IPS DF 6.9 (cell line): ENCODE measurements around the gene MTA1.

Experiments
- DNase-seq: peaks from one replicate; pipeline ENCODE4 v3.0.0-alpha.2; 2013; ENCODE audit warnings: low read depth, low spot score
- H3K27ac ChIP-seq: one replicate; pipeline ENCODE4 v1.5.1; 2013; ENCODE audit warnings: low read length, control low read depth
- H3K27me3 ChIP-seq: 2 replicates; pipeline ENCODE4 v1.6.1; 2013; ENCODE audit warnings: mild to moderate bottlenecking, low read length; ENCODE audit not compliant: control insufficient read depth, insufficient read depth
- H3K36me3 ChIP-seq: 2 replicates; pipeline ENCODE4 v1.6.1; 2013; ENCODE audit warnings: low read length; ENCODE audit not compliant: control insufficient read depth, insufficient read depth
- H3K4me1 ChIP-seq: 2 replicates; pipeline ENCODE4 v1.6.1; 2013; ENCODE audit warnings: low read length; ENCODE audit not compliant: control insufficient read depth, insufficient read depth
- H3K4me3 ChIP-seq: 2 replicates; pipeline ENCODE4 v1.5.1; 2013; ENCODE audit warnings: mild to moderate bottlenecking, low read length
- H3K9me3 ChIP-seq: 2 replicates; pipeline ENCODE4 v1.6.1; 2013; ENCODE audit warnings: low read length, inconsistent platforms; ENCODE audit not compliant: control insufficient read depth, insufficient read depth
- WGBS: extraction: QIAGEN DNeasy Blood & Tissue Kit; methylation state at CpG from one replicate; pipeline ENCODE4 v1.1.7; 2013; ENCODE audit warnings: mixed read lengths, missing lambda C conversion rate; ENCODE audit not compliant: insufficient read length, insufficient coverage; 5-methylcytosine and 5-hydroxymethylcytosine counted together

Gene MTA1

DNA sequence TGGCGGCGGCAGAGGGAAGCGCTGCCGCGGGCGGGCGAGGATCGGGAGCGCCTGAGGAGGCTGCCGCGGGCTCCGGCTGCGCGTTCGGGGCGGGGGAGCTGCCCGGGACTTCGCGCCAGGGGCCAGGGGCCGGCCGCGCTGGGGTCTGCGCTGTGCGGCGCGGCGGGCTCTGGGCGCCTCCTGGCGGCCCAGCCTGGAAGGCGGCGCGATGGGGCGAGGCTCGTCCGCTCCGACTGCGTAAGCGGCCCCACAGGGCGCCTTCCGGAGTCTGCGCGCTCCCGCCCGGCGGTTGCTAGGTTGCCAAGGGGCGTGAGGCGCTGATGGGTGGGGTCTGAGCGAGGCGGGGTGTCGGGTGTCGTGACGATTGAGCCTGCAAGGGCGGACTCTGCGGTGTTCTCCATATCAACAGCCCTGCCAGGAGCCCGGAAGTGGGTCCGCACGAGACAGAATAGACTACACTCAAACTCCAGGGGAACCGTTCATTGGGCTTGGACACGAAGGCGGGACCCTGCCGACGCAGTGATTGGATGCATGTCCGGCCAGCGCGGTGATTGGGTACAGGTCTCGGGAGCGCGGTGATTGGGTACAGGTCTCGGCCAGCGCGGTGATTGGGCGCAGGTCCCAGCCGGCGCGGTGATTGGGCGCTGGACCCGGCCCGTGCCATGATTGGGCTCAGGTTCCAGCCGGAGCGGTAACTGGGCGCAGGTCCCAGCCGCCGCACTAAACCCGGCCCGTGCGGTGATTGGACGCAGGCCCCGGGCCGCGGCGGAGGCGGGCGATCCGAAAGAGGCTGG is 71.1 kb downstream of the MTA1 start, which contains the start of gene TEDC1:
Gene TEDC1, plus strand, starts transcription at position 675 of the 794 bp plus-strand sequence. CDS start 130 bp downstream, outside the sequence.
- no CpG with 5 or more reads among the region's 94 CpGs for WGBS
- H3K36me3 ChIP-seq, result no peaks in the 10 kb centered on the region; the same call in 1 of the 2 replicates
- peaks cover 7% of the 10 kb centered on the region; the same call in 1 of the 2 replicates for H3K27me3 ChIP-seq
- H3K4me3 ChIP-seq, result peak within 1 kb of the TSS; percentile 40; the same call in 1 of the 2 replicates
- H3K4me1 ChIP-seq, result no peaks in the 10 kb centered on the region; the same call in 1 of the 2 replicates
- DNase-seq, result peak; percentile 83
- no peak within 1 kb of the TSS for H3K27ac ChIP-seq
- H3K9me3 ChIP-seq, result no peaks in the 10 kb centered on the region

DNA sequence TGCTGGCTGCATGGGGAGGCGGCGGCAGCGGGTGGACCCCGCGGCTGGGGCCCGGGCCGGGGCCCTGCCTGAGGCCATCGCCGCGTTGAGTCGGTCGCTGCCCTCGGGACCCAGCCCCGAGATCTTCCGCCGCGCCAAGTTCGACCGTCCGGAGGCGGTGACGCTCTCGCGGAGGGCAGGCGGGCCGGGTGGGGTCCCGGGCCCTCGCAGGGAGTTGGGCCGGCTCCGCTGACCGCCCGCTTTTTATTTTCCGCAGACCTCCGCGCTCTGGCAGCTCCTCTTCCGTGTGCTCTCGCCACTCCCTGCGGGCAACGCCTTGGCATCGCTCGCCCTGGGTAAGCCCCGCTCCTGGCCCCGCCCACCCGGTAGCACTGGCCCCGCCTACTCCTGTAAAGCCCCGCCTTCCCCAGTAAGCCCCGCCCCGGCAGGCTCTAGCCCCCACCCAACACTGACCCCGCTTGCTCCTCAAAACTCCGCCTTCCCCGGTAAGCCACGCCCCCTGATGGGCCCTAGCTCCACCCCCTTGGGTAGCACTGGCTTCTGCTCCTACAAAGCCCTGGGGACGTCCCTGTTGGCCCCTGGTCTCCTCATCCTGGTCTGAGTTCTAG is 71.8 kb downstream of the MTA1 start:
- no peak for DNase-seq
- no peak overlapping the region for H3K27ac ChIP-seq

DNA sequence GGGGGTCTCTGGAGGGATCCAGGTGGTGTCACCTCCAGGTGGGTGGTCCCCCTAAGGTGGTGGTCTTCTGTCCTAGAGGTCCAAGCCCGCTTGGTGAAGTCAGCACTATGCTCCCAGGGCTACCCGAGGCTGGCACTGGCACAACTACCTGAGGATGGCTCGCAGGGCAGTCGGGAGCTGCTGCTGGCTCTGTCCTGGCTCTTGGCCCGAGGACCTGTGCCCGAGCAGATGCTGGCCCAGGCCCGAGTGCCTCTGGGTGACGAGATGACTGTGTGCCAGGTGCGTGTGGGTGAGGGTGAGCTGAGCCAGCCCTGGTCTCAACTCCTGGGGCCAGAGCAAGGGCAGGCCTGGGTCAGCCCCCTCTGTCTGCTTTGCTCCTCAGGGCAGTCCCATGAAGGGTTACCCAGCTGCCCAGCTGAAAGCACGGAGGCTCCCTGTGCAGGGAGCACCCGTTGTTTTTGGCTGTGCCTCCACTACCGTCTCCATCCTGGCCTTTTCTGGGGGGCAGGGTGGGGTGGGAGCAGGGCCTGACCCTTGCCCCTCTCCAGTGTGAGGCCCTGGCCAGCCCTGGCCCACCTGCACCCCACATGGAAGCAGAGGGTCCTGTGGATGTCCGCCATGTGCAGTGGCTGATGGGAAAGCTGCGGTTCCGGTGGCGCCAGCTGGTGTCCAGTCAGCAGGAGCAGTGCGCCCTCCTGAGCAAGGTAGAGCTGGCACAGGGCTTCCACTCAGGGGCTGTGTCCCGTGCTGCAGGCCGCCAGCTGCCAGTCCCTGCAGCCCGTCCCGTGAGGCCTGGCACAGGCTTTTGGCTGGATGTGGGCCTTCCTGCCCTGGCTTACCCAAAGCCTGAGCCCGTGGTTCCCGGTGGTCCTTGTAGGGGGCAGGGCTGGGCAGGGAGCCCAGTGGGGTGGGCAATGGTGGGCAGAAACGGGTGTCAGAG is 72.7 kb downstream of the MTA1 start:
- no peaks in the 10 kb centered on the region; the same call in 1 of the 2 replicates for H3K4me1 ChIP-seq
- DNase-seq, result no peak
- H3K36me3 ChIP-seq, result no peaks in the 10 kb centered on the region; the same call in 1 of the 2 replicates
- no peaks in the 10 kb centered on the region for H3K9me3 ChIP-seq
- no CpG with 5 or more reads among the region's 24 CpGs for WGBS
- H3K27ac ChIP-seq, result no peak overlapping the region
- H3K4me3 ChIP-seq, result no peak overlapping the region
- H3K27me3 ChIP-seq, result peaks cover 5% of the 10 kb centered on the region; the same call in 1 of the 2 replicates

More for the DNA sequence above, 71.8 kb downstream of the MTA1 start:
- no peaks in the 10 kb centered on the region for H3K9me3 ChIP-seq
- H3K4me1 ChIP-seq, result no peaks in the 10 kb centered on the region; the same call in 1 of the 2 replicates
- no peaks in the 10 kb centered on the region; the same call in 1 of the 2 replicates for H3K36me3 ChIP-seq
- WGBS, result no CpG with 5 or more reads among the region's 53 CpGs
- peak overlapping the region; percentile 40; the same call in 1 of the 2 replicates for H3K4me3 ChIP-seq
- H3K27me3 ChIP-seq, result peaks cover 7% of the 10 kb centered on the region; the same call in 1 of the 2 replicates

DNA sequence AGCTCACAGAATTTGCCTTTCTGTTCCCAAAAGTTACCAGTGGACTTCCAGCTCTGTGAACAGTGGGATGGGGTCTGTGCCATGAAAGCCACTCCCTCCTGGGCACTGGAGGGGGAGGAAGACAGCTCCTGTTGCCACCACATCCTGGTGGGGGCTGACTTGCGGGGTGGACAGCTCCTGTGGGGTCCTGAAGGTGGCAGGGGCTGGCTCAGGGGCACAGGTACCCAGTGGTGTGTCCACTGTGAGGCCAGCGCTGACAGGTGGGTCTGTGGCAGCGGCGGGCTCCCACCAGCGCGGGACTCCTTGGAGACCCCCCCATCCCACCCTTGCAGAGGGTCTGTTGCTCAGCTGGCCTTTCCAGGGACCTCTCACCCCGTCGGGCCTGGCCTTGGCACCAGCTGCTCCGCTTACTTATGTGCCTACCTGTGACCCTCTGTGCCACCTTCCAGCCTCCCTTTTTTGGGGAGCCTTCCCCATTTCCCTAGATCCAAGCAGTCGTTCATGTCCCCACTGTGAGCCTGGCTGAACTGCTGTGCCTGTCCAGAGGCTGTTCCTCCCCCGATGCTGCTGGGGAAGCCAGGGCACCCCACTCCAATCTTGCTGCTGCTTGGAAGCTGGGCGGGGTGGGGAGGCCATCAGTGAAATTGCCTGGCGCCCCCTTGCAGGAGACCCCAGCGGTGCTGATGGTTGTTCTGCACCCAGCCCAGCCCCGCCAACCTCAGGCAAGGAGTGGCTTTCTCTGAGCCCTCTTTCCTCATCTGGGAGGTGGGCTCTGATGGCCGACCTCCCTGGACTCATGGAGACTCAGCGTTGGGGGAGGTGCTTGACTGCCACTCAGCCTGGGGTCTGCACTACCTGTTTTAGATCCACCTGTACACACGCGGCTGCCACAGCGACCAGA is 73.6 kb downstream of the MTA1 start:
- DNase-seq, result no peak
- Histone ChIP-seq H3K4me3 (no peak overlapping the region), H3K27me3 (no peaks in the 10 kb centered on the region; the same call in 1 of the 2 replicates), H3K27ac (no peak overlapping the region), H3K4me1 (no peaks in the 10 kb centered on the region; the same call in 1 of the 2 replicates), H3K9me3 (no peaks in the 10 kb centered on the region), H3K36me3 (no peaks in the 10 kb centered on the region; the same call in 1 of the 2 replicates)
- no CpG with 5 or more reads among the region's 20 CpGs for WGBS

DNA sequence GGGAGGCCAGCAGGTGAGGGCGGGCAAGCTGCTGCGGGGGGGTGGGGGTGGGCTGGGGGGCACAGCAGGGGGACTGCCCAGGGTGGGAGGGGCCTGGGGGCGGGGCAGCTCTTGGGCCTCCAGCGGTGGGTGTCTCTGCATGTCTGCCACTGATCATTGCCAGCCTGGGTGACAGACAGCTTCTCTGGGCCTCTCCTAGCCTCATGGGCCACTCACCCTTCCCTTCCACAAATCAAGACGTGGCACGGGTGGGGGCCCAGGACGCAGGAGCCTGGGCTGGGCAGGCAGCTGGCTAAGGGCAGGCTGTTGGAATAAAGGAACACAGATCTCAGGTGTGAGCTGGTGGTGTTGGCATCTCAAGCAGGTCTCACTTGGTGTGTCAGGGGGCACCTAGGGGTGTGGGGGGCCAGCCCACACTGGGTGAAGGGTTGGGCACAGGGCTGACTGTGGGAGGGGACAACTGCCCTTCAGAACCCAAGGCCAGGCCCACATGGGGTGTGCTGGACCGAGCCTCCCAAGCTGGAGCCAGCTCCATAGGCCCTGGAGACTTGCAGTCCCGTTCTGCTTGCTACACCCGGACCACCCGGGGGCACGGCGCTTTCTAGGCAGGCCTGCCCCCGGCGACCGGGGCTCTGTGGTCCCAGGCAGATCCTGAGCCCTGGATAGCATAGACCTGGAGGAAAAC is 74.4 kb downstream of the MTA1 start:
- no peaks in the 10 kb centered on the region for H3K9me3 ChIP-seq
- no peak overlapping the region for H3K27ac ChIP-seq
- no peak for DNase-seq
- H3K4me1 ChIP-seq, result no peaks in the 10 kb centered on the region; the same call in 1 of the 2 replicates
- H3K36me3 ChIP-seq, result no peaks in the 10 kb centered on the region; the same call in 1 of the 2 replicates
- no peaks in the 10 kb centered on the region for H3K27me3 ChIP-seq
- WGBS, result no CpG with 5 or more reads among the region's 16 CpGs
- no peak overlapping the region for H3K4me3 ChIP-seq

DNA sequence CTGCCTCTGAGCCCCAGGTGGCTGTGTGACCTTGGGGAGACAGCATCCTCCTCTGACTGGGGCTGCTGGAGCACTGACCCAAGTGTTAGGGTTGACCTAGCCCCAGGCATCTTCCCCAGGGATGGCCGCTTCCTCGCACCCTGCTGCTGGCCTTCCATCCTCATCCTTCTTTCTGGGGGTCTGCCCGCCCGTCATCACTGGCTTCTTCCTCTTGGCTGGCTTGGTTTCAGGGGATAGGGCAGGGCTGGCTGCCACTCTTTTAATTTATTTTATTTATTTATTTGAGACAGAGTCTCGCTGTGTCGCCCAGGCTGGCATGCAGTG is 74.9 kb downstream of the MTA1 start:
- DNase-seq, result no peak
- Histone ChIP-seq H3K4me3 (no peak overlapping the region), H3K27me3 (no peaks in the 10 kb centered on the region), H3K4me1 (no peaks in the 10 kb centered on the region; the same call in 1 of the 2 replicates), H3K27ac (no peak overlapping the region), H3K9me3 (no peaks in the 10 kb centered on the region), H3K36me3 (no peaks in the 10 kb centered on the region; the same call in 1 of the 2 replicates)
- WGBS, result no CpG with 5 or more reads among the region's 6 CpGs

DNA sequence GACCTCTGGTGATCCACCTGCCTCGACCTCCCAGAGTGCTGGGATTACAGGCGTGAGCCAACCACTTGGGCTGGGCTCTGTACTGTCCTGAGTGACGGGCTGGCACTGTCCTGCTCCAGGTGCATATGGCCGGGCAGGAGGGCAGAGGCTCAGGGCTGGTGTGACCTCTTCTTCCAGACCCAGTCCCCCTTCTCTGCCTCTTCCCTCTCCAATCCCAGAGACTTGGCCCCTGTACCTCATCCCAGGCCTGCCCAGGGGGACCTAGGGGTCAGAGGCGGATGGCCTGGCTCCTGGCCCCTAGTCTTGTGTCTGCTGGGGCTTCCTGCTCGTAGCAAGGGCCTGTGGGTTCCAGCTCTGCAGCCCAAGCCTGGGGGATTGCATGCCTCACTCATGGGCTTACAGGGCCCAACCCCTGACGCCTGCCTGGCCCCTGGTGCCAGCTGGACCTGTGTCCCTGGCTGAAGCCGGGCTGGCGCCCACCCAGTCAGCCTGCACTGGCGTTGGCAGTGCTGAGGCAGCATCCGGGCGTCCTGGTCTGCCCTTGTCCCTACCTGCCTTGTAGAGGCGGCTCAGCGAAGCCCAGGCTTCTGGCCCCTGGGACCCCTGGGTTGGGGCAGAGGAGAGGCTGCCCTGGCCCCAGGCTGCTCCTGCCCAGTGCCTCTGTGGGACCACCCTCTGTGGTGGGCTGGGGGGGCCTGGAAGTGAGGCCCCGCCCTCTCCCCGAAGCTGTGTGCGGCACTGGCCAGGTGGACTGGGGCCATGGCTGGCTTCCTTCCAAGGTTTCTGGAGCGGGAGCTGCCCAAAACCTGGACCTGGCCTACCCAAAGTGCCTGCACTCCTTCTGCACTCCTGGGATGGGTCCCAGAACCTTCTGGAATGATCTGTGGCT is 75.7 kb downstream of the MTA1 start:
- Histone ChIP-seq H3K4me3 (no peak overlapping the region), H3K4me1 (no peaks in the 10 kb centered on the region; the same call in 1 of the 2 replicates), H3K9me3 (no peaks in the 10 kb centered on the region), H3K27ac (no peak overlapping the region), H3K27me3 (no peaks in the 10 kb centered on the region), H3K36me3 (no peaks in the 10 kb centered on the region; the same call in 1 of the 2 replicates)
- DNase-seq, result no peak
- no CpG with 5 or more reads among the region's 18 CpGs for WGBS

DNA sequence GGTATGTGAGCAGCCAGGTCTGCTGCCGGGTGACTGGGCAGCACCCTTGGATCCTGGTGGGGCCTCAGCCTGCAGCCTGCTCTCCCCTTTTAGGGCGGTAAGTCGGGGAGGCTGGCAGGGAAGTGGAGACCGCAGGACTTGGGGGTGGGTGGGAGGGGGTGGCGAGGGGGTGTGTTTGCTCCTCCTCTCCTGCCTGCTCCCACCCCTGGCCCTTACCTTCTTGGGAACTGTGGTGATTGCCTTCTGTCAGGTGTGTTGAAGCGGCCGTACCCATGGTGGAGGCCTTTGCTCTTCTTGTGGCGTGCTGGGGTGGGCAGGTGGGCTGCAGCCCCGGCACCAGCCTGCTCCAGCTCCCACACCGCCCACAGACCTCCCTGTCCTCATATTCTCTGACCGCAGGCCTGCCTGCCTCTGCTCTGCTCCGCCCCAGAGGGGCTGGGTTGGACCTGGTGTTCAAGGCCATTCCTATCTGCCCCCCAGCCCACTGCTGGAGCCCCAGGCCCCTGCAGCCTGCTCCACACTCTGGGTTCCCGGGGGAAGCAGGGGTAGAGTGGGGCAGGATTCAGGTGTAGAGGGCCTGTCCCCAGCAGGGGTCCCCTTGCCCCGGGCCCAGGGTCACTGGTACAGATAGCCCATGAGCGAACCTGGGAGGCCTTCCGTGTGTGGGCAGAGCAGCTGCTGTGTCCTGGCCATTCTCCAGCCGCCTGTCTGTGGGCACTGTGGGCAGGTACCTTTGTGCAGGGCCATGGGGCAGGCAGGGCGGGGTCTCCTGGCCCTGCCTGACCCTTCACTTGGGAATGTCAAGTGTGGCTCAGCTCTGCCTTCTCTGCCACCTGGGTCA is 76.6 kb downstream of the MTA1 start:
- Histone ChIP-seq H3K27ac (no peak overlapping the region), H3K36me3 (no peaks in the 10 kb centered on the region; the same call in 1 of the 2 replicates), H3K27me3 (no peaks in the 10 kb centered on the region), H3K4me3 (no peak overlapping the region), H3K9me3 (no peaks in the 10 kb centered on the region), H3K4me1 (no peaks in the 10 kb centered on the region; the same call in 1 of the 2 replicates)
- WGBS, result no CpG with 5 or more reads among the region's 18 CpGs
- DNase-seq, result no peak
